ENCODE data around the gene GPS1.
A peak's percentile ranks its signal among the peaks of the same experiment; 100 is the strongest.

The GPS1 gene

GRCh38 chr17:82101301-82101715 is 49.6 kb downstream of the GPS1 start:
- no peak for TF ChIP-seq NFIC (IDR thresholded peaks at IDR 0.05)

GRCh38 chr17:82101767-82102679 is 50.3 kb downstream of the GPS1 start:
- TF ChIP-seq TEAD4 (IDR thresholded peaks at IDR 0.05) (no peak), ZBTB7A (IDR thresholded peaks at IDR 0.05; ENCODE audit: low read depth) (no peak), FOXM1 (IDR thresholded peaks at IDR 0.05; ENCODE audit: borderline replicate concordance, low read depth) (no peak), TAF1 (IDR thresholded peaks at IDR 0.05; ENCODE audit: low read depth) (no peak), NFIC (IDR thresholded peaks at IDR 0.05) (no peak), REST (IDR thresholded peaks at IDR 0.05; ENCODE audit: low read depth) (no peak), EGR1 (IDR thresholded peaks at IDR 0.05) (no peak), RAD21 (IDR thresholded peaks at IDR 0.05; ENCODE audit: low read depth) (no peak), CEBPB (IDR thresholded peaks at IDR 0.05) (no peak), CREB1 (IDR thresholded peaks at IDR 0.05; ENCODE audit: low read depth) (no peak), YY1 (IDR thresholded peaks at IDR 0.05; ENCODE audit: low read depth) (no peak)

- TF ChIP-seq ZBTB7A (IDR thresholded peaks at IDR 0.05; ENCODE audit: low read depth) (peak; percentile 71; the same call in 1 of the 2 replicates), EGR1 (IDR thresholded peaks at IDR 0.05) (no peak), TCF12 (IDR thresholded peaks at IDR 0.05; ENCODE audit: low read depth) (no peak), MAX (IDR thresholded peaks at IDR 0.05) (peak; percentile 65), TEAD4 (IDR thresholded peaks at IDR 0.05) (no peak), TAF1 (IDR thresholded peaks at IDR 0.05; ENCODE audit: low read depth) (no peak), YY1 (IDR thresholded peaks at IDR 0.05; ENCODE audit: low read depth) (no peak), RAD21 (IDR thresholded peaks at IDR 0.05; ENCODE audit: low read depth) (no peak), USF1 (IDR thresholded peaks at IDR 0.05) (no peak)
These were observed 52.1 kb downstream of the GPS1 start for GRCh38 chr17:82103553-82104451.

- TF ChIP-seq ZBTB7A (IDR thresholded peaks at IDR 0.05; ENCODE audit: low read depth) (no peak), NFIC (IDR thresholded peaks at IDR 0.05) (no peak), RAD21 (IDR thresholded peaks at IDR 0.05; ENCODE audit: low read depth) (no peak), MAX (IDR thresholded peaks at IDR 0.05) (no peak), TCF12 (IDR thresholded peaks at IDR 0.05; ENCODE audit: low read depth) (no peak), YY1 (IDR thresholded peaks at IDR 0.05; ENCODE audit: low read depth) (no peak), EGR1 (IDR thresholded peaks at IDR 0.05) (no peak), CEBPB (IDR thresholded peaks at IDR 0.05) (no peak)
These were observed 53.2 kb downstream of the GPS1 start for GRCh38 chr17:82104797-82105416.

GRCh38 chr17:82105417-82105881 is 53.8 kb downstream of the GPS1 start:
- TF ChIP-seq CREB1 (IDR thresholded peaks at IDR 0.05; ENCODE audit: low read depth) (no peak), YY1 (IDR thresholded peaks at IDR 0.05; ENCODE audit: low read depth) (no peak), TAF1 (IDR thresholded peaks at IDR 0.05; ENCODE audit: low read depth) (no peak), USF1 (IDR thresholded peaks at IDR 0.05) (no peak), FOXM1 (IDR thresholded peaks at IDR 0.05; ENCODE audit: borderline replicate concordance, low read depth) (no peak), TEAD4 (IDR thresholded peaks at IDR 0.05) (no peak), NFIC (IDR thresholded peaks at IDR 0.05) (no peak), EGR1 (IDR thresholded peaks at IDR 0.05) (no peak), REST (IDR thresholded peaks at IDR 0.05; ENCODE audit: low read depth) (no peak), EP300 (IDR thresholded peaks at IDR 0.05; ENCODE audit: borderline replicate concordance) (no peak), RAD21 (IDR thresholded peaks at IDR 0.05; ENCODE audit: low read depth) (no peak), CEBPB (IDR thresholded peaks at IDR 0.05) (no peak), ZBTB7A (IDR thresholded peaks at IDR 0.05; ENCODE audit: low read depth) (no peak; the same call in 1 of the 2 replicates)

Measured in Ishikawa (cell line).